Frontal cortex (tissue), 4 donors: Measurements from ENCODE around the gene CSRP1. TPM values are rescaled to one million over a fixed set of nuclear protein-coding genes. Genes with fewer than 3 reads are reported as not detected.
"Not testable (repeated sequence)": the region's sequence is repeated elsewhere in the genome, so short reads cannot be mapped to it uniquely, and the experiment has no call there.

ENCODE experiments used
- DNase-seq, 2 donors: peaks; one replicate each; pipeline ENCODE4 v3.0.0; 2012; ENCODE audit warnings: low spot score in 2 of 2
- FAIRE-seq: peaks from 2 replicates; lab custom pipeline; 2012; peaks lifted over from hg19 to GRCh38; lab: Jason Lieb, UNC
- total RNA-seq: library from RNA; depleted of rRNA; stranded (reverse); fragments of >200 nt; gene quantifications from one replicate; pipeline ENCODE4 v1.2.3, GENCODE V29; 2014
- donor health status: control.
- donor health status: control.
- donor health status: control.

Gene CSRP1
- total RNA-seq, 1 donor from 2014 or later: 12.2 TPM

DNA sequence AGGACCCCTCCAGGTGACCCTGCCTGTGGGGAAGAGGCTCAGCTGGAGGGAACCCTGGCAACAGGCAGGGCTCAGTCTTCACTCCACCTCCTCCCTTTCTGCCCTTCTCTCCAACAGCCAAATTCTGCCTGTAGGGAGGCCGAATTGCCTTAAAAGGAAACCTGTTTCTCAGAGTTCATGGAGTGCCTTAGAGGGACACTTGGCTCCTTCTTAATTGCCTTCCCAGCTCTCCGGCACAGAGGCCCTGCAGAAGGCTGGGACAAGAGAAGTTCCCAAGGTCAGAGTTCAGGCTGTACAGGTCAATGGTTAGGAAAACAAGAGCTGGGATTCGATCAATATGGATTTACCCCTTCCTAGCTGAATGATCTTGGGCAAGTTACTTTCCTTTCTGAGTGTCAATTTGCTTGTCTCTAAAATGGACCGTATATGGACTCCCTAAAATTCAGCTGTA, 6.2 kb downstream of the CSRP1 start:
- FAIRE-seq: no peak
- DNase-seq: no peak

DNA sequence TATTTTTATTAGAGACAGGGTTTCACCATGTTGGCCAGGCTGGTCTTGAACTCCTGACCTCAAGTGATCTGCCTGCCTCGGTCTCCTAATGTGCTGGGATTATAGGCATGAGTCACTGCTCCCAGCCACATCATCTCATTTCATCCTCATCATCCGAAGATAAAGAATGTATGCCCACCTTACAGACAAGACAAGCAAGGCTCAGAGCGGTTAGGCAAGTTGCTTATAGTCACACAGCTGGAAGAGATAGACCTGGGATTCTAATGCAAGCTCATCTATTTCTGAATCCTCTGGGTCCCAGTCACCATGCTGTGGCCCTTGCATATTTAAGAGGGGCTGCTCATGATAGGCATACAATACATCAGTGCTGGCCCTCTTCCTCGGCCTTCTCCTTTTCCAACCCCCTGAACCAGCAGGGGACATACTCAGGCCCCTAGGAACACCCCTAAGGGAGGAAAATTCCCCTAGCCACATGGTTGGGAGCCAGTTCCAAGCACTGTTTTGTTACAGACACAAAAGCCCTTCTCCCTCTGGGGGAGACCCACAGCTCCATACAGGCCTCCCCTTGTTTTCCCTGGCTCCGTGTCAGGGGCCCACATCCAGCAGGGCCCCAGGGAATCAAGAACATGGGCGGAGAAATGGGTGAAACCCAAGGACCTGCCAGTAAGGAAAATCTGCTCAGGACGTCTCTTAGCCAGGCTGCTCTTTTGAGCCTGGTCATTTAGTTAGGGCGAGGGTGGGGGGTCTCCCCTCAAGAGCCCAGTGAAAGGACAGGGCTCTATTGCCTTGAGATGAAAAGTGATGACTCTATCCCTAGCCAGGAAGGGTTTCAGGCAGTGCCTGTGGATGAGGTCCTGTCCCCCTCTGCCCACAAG, 6.9 kb downstream of the CSRP1 start:
- FAIRE-seq: no peak

DNA sequence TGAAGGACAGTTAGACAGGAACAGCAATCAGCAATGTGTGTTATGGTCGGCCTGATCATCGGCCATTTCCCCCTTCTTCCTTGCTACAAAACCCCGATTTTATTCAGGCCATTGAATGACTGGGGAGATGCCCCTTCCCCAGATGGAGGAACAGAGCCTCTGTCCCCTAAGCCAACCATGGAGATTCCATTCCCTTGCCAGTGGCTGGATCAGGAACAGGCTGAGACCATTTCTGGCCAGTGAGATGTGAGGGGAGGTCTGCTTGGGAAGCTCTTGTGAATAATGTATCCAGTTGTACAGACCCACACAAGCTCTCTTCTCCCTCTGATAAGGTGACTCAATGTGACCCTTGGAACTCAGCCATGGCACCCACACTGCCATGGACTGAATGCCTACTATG, 7.7 kb downstream of the CSRP1 start:
- no peak for DNase-seq
- no peak for FAIRE-seq

More for the DNA sequence above, 6.9 kb downstream of the CSRP1 start:
- DNase-seq: peak; percentile 53 to 64

GRCh38 chr1:201498621-201499020, 8.3 kb downstream of the CSRP1 start:
- DNase-seq (no peak), FAIRE-seq (no peak)

DNA sequence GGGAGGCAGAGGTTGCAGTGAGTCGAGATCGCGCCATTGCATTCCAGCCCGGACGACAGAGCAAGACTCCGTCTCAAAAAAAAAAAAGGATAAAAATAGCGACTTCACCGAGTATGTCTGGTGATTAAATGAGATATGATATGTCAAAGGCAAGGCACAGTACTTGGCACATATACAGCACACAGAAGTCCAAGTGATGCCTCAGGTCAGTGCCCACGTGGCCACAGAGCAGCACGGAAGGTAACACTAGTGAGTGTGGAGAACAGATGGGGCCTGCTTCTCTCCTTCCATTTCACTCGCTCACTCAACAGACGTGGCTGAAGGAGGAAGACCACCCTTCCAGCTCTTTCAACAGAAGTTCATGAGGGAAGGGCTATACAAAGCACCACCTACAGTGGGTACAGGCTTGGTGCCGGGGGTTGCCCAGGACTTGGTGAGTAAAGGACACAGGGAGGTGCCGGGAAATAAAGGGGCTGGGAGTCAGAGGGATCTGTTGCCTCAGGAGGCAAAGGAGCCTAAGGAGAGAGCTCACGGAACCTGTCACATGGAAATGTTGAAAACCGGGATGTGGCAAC, 8.9 kb downstream of the CSRP1 start:
- no peak for FAIRE-seq
- no peak for DNase-seq

DNA sequence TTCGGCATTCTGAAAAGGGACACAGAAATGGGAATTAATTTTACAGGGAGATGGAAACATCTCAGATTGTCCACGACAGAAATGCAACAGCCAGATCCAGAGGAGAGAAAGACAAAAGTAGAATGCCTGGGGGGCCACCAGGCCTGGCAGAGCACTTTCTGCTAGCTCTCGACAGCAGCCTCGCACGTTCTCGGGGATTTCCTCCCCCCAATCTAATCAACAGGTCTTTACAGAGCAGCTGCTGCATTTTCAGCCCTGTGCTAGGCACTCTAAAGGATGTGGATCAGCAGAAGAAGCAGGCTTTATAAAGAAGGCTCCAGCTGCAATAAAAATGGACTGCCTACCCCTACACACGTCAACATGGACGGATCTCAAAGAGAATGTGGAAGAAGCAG, 10.6 kb downstream of the CSRP1 start:
- no peak for DNase-seq
- FAIRE-seq: no peak

DNA sequence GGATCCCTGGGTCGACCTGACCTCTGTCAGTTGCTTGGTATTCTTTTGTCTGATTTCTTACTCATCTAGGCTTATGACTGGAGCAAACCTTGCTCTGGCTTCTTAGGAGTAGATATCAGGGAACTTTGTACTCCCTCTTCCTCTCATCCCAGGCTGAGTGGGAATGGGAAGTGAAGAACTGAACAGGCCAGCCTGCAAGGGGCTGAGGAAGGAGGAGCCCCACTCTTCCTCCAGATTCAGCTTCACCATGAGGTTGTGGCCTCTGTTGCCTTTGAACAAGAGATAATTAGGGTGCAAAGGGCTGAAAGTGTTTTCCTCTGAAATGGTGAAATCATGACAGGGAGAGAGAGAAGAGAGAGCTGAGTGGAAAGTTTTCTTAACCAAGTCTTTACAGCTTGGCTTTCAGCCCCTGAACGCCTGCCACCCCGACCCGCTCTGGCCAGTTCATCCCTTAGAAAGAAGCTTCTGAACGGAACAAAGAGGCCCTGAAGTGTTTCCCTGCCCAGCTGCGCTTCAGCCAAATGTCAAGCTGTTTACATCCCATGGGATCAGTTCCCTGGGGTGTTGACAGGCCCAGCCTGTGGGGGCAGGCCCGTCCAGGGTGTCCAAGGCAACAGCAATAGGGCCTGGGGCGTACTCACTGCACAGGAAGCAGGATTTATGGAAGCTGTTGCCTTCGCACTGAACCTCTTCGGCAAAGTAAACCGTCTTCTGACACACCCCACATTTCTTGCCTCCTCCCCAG, 11.2 kb downstream of the CSRP1 start:
- DNase-seq (peak in 1 of 2 donors; percentile 33), FAIRE-seq (no peak)

- no peak for DNase-seq
Observed at GRCh38 chr1:201493757-201494617, 12.9 kb downstream of the CSRP1 start.

DNA sequence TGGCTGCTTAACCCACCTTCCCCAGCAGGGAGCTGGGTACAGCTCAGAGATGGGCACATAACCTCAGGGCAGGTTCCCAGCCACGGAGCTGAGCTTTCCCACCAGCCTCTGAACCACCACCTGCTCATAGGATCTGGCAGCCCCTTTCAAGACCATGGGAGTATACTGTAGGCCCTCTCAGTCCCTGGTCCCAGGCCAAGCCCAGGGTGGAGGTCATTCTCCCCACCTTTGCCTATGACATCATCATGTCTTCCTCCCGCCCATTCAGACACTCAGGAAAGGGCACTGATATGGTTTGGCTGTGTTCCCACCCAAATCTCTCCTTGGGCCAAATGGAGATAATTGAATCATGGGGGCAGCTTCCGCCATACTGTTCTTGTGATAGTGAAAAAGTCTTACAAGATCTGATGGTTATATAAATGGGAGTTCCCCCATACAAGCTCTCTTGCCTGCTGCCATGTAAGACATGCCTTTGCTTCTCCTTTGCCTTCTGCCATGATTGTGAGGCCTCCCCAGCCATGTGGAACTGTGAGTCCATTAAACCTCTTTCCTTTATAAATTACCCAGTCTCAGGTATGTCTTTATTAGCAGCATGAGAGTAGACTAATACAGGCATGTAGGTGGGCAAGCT, 13.8 kb downstream of the CSRP1 start:
- FAIRE-seq, DNase-seq: not testable (repeated sequence)

More at GRCh38 chr1:201493757-201494617, 12.9 kb downstream of the CSRP1 start:
- FAIRE-seq: no peak

GRCh38 chr1:201491896-201492511, 14.9 kb downstream of the CSRP1 start:
- DNase-seq (no peak), FAIRE-seq (no peak)

GRCh38 chr1:201490708-201491131, 16.2 kb downstream of the CSRP1 start:
- FAIRE-seq: no peak
- no peak for DNase-seq

DNA sequence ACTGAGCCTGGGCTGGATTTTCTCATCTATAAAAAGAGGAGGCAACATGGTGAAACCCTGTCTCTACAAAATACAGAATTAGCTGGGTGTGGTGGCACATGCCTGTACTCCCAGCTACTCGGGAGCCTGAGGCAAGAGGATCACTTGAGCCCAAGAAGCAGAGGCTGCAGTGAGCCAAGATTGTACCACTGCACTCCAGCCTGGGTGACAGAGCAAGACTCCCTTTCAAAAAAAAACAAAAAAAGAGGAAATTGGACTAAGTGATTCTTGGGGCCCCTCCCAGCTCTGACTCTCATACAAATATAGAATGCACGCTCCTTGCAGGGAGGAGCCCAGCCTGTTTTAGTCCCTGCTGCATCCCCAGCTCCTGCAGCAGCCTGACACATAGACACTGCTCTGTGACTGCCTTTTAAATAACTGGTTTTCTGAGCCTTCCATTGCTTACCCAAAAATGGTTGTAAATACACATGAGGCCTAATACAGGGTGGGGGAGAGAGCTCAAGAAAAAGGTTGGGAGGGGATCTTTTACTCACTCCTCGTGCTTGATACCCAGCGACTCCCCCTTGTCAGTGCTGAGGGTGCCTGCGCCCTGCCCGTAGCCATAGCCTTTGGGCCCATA, 17.2 kb downstream of the CSRP1 start:
- no peak for FAIRE-seq
- no peak for DNase-seq

DNA sequence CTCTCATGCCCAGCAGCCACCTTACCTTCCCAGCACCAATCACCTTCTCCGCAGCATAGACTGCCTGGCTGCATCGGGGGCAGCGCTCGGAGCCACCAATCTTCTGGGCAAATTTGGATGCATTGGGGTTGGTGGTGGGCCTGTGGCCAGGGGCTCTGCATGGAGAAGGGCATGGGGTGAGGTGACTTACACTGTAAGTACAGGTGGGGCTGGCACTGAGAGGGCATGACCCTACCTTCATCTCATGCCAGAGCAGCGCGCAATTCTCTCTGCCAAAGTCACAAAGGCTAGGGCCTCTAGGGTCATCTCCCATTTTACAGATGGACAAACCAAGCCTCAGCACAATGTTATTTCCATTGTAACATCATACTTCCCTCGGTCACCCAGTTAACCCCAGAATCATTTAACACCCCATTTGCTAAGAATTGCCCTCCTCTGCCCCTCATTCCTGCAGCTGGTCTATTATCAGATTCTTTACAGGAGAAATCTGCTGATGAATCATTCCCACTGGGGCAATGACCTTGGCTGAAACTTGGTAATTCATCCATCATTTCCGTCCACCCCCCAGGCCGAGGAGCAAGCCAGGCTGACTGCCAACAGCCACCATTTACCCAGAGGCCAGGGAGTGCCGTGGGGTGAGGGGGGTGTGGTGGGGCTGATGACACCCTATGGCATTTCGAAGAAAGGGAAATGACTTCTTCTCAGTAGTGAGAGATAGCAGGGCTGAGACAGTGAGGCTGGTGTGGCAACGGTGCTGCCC, 17.9 kb downstream of the CSRP1 start:
- FAIRE-seq (no peak), DNase-seq (no peak)

DNA sequence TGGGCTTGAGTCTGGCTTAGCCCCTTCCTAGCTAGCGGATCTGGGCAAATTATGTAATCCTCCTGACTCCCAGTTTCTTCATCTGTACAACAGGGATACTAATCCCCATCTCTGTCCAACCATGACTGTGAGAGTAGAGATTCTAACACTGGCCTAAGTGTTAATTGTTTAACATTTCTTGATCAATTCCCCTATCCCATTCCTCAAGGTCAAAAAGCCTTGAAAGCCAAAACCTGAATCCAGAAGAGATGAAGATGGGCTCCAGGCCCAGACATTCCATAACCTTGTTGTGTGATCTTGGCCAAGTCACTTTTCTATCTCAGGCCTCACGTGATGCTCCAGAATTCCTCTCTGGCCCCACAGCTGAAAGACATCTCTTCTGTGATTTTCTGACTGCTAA, 19.2 kb downstream of the CSRP1 start:
- DNase-seq (no peak), FAIRE-seq (no peak)

DNA sequence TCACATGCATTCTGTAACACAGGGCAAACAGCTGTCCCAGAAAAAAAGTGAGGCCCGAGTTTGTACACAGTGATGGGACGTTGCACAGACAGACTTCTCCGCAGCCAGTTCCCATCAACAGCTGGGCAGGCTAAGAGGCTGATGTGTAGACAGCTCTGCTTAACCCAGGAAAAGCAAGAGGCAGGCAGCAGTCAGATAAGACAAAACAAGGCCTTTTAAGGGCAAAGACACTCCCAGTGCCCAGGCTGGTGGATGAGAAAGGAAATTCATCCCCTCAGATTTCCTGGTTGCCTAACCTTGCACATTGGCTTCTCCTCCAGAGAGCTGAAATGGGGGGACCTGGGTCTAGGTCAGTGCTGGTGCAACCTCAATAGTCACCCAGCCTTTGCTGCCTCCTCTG, 20.7 kb downstream of the CSRP1 start:
- DNase-seq (no peak), FAIRE-seq (no peak)

DNA sequence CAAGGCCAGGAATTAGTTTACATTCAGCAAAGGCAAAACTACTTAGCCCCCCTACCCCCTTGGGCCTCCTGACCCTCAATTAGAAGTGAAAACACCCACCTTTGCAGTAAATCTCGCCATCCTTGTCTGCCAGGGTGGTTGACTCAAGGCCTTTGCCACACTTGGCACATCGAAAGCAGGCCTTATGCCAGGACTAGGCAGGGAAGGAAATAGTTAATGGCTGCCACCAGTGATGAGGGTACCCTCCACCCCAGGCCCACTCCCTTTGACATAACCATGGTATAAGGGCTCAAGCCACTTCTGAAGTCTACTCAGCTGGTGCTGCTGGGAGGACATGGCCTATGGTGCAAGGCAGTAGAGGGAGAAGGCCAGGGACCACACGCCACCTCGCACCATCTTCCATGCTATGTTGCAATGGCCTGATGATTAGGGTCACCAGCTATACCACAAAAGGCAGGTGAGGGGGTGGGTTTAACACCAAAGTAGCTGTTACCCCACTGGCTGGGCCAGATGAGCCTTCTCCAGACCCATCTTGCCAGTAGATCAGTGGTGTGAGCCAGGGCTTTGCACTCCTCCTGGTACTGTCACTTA, 21.6 kb downstream of the CSRP1 start:
- no peak for FAIRE-seq

GRCh38 chr1:201483373-201483949, 23.5 kb downstream of the CSRP1 start:
- FAIRE-seq: no peak

More for the DNA sequence above, 21.6 kb downstream of the CSRP1 start:
- no peak for DNase-seq

More at GRCh38 chr1:201483373-201483949, 23.5 kb downstream of the CSRP1 start:
- DNase-seq: no peak
